ENCODE results near the gene PIK3CA.
"Not testable (repeated sequence)": the region's sequence is repeated elsewhere in the genome, so short reads cannot be mapped to it uniquely, and the experiment has no call there.

- not testable (repeated sequence) for TF ChIP-seq CTCF, POLR2A (IDR thresholded peaks at IDR 0.05)
Observed at GRCh38 chr3:179218213-179218612, 70.1 kb downstream of the PIK3CA start.
